IPS-18c (cell line): Measurements from ENCODE around the gene EDC4.

Experiments used
- H3K4me3 ChIP-seq: 2 replicates; pipeline ENCODE4 v1.7.0; 2013; ENCODE audit warnings: low read depth, mild to moderate bottlenecking, low read length, moderate library complexity; ENCODE audit not compliant: insufficient read depth
- H3K9me3 ChIP-seq: one replicate; pipeline ENCODE4 v1.6.1; 2013; ENCODE audit warnings: mild to moderate bottlenecking, low read length, moderate library complexity; ENCODE audit not compliant: control insufficient read depth, insufficient read depth

EDC4 gene

GRCh38 chr16:67917852-67918236 is 45.0 kb downstream of the EDC4 start:
- H3K9me3 ChIP-seq = no peaks in the 10 kb centered on the region

GRCh38 chr16:67919622-67920221 is 46.9 kb downstream of the EDC4 start:
- no peak overlapping the region for H3K4me3 ChIP-seq
- H3K9me3 ChIP-seq = no peaks in the 10 kb centered on the region

More at GRCh38 chr16:67917852-67918236, 45.0 kb downstream of the EDC4 start:
- no peak overlapping the region for H3K4me3 ChIP-seq

GRCh38 chr16:67922221-67922620 is 49.4 kb downstream of the EDC4 start:
- Histone ChIP-seq H3K9me3 (no peaks in the 10 kb centered on the region), H3K4me3 (no peak overlapping the region)

- Histone ChIP-seq H3K4me3 (no peak overlapping the region), H3K9me3 (no peaks in the 10 kb centered on the region)
Observed at GRCh38 chr16:67922740-67923139, 49.9 kb downstream of the EDC4 start.

- no peak overlapping the region for H3K4me3 ChIP-seq
- no peaks in the 10 kb centered on the region for H3K9me3 ChIP-seq
Observed at GRCh38 chr16:67923414-67924116, 50.7 kb downstream of the EDC4 start.

- H3K9me3 ChIP-seq = no peaks in the 10 kb centered on the region
- no peak overlapping the region for H3K4me3 ChIP-seq
Observed at GRCh38 chr16:67924140-67924906, 51.5 kb downstream of the EDC4 start.

GRCh38 chr16:67926181-67926750 is 53.4 kb downstream of the EDC4 start:
- no peak overlapping the region for H3K4me3 ChIP-seq

GRCh38 chr16:67927131-67927941 is 54.5 kb downstream of the EDC4 start:
- H3K4me3 ChIP-seq = no peak overlapping the region
- no peaks in the 10 kb centered on the region for H3K9me3 ChIP-seq

More at GRCh38 chr16:67926181-67926750, 53.4 kb downstream of the EDC4 start:
- no peaks in the 10 kb centered on the region for H3K9me3 ChIP-seq

- no peaks in the 10 kb centered on the region for H3K9me3 ChIP-seq
- no peak overlapping the region for H3K4me3 ChIP-seq
Observed at GRCh38 chr16:67928147-67928546, 55.3 kb downstream of the EDC4 start.

GRCh38 chr16:67928561-67929364 is 55.9 kb downstream of the EDC4 start:
- no peak overlapping the region for H3K4me3 ChIP-seq
- no peaks in the 10 kb centered on the region for H3K9me3 ChIP-seq

- H3K9me3 ChIP-seq = no peaks in the 10 kb centered on the region
- no peak overlapping the region for H3K4me3 ChIP-seq
Observed at GRCh38 chr16:67930191-67930590, 57.3 kb downstream of the EDC4 start.

GRCh38 chr16:67930678-67931211 is 57.9 kb downstream of the EDC4 start:
- H3K4me3 ChIP-seq = no peak overlapping the region

More at GRCh38 chr16:67930678-67931211, 57.9 kb downstream of the EDC4 start:
- H3K9me3 ChIP-seq = no peaks in the 10 kb centered on the region
